ENCODE measurements around the gene DXO. TPM values are rescaled to one million over a fixed set of nuclear protein-coding genes. Genes with fewer than 3 reads are reported as not detected.
A peak's percentile ranks its signal among the peaks of the same experiment; 100 is the strongest.

Gene DXO
- total RNA-seq, 4 donors from 2014 or later: 12.3 to 17.4 (median 14.6) TPM

GRCh38 chr6:31958412-31958740 lies 13.6 kb downstream of the DXO start:
- Histone ChIP-seq H3K27me3 (no peaks in the 10 kb centered on the region), H3K27ac (peak overlapping the region; percentile 72 to 93 (median 89)), H3K9me3 (no peaks in the 10 kb centered on the region), H3K4me1 (peaks cover 2 to 30% (median 14%) of the 10 kb centered on the region in 3 donors), H3K36me3 (peaks cover 0 to 71% of the 10 kb centered on the region in 2 donors), H3K4me3 (peak overlapping the region; percentile 75 to 93)
- 14 to 21% methylated on average over 5 to 7 of the region's 11 CpGs for WGBS, 2 donors (ENCODE audit: low coverage in 1 of 2)
- TF ChIP-seq CTCF (IDR thresholded peaks at IDR 0.05) (no peak), POLR2AphosphoS5 (IDR thresholded peaks at IDR 0.05) (no peak), POLR2A (IDR thresholded peaks at IDR 0.05) (no peak), EP300 (IDR thresholded peaks at IDR 0.05) (no peak)
- ATAC-seq: no peak

GRCh38 chr6:31956796-31957195 lies 15.1 kb downstream of the DXO start:
- 92% methylated on average over 2 of the region's 3 CpGs; no CpG with 5 or more reads in 1 of the 2 donors for WGBS, 2 donors (ENCODE audit: low coverage in 1 of 2)
- H3K27me3 ChIP-seq: no peaks in the 10 kb centered on the region
- TF ChIP-seq CTCF (IDR thresholded peaks at IDR 0.05): no peak
- no peak for TF ChIP-seq POLR2AphosphoS5 (IDR thresholded peaks at IDR 0.05)
- TF ChIP-seq POLR2A (IDR thresholded peaks at IDR 0.05): no peak
- TF ChIP-seq EP300 (IDR thresholded peaks at IDR 0.05): no peak
- peaks cover 0 to 71% of the 10 kb centered on the region in 2 donors for H3K36me3 ChIP-seq
- H3K9me3 ChIP-seq: no peaks in the 10 kb centered on the region
- ATAC-seq: no peak
- no peak overlapping the region for H3K4me3 ChIP-seq
- no peak overlapping the region for H3K27ac ChIP-seq
- H3K4me1 ChIP-seq: peaks cover 2 to 40% (median 14%) of the 10 kb centered on the region in 3 donors

- H3K4me3 ChIP-seq: no peak overlapping the region
- no peaks in the 10 kb centered on the region for H3K9me3 ChIP-seq
- no peak for ATAC-seq
- H3K36me3 ChIP-seq: peaks cover 0 to 67% of the 10 kb centered on the region in 2 donors
- no peak for TF ChIP-seq POLR2AphosphoS5 (IDR thresholded peaks at IDR 0.05)
- no peak for TF ChIP-seq POLR2A (IDR thresholded peaks at IDR 0.05)
- TF ChIP-seq CTCF (IDR thresholded peaks at IDR 0.05): no peak
- no peak for TF ChIP-seq EP300 (IDR thresholded peaks at IDR 0.05)
- WGBS, 2 donors (ENCODE audit: low coverage in 1 of 2): 94 to 96% methylated on average over 11 to 17 of the region's 28 CpGs
- peaks cover 2 to 30% (median 11%) of the 10 kb centered on the region in 3 donors for H3K4me1 ChIP-seq
- H3K27ac ChIP-seq: no peak overlapping the region
- no peaks in the 10 kb centered on the region for H3K27me3 ChIP-seq
Observed at GRCh38 chr6:31954511-31954910, 17.4 kb downstream of the DXO start.

- Histone ChIP-seq H3K27ac (peak overlapping the region in 3 of 4 donors; percentile 32 to 55 (median 43)), H3K4me3 (no peak overlapping the region), H3K36me3 (peaks cover 0 to 67% of the 10 kb centered on the region in 2 donors), H3K4me1 (peaks cover 0 to 18% (median 3%) of the 10 kb centered on the region in 3 donors), H3K9me3 (no peaks in the 10 kb centered on the region), H3K27me3 (no peaks in the 10 kb centered on the region)
- no peak for ATAC-seq
- WGBS, 2 donors (ENCODE audit: low coverage in 1 of 2): 64 to 66% methylated on average over 4 to 5 of the region's 5 CpGs
- TF ChIP-seq CTCF (IDR thresholded peaks at IDR 0.05): no peak
- TF ChIP-seq POLR2A (IDR thresholded peaks at IDR 0.05): no peak
- TF ChIP-seq POLR2AphosphoS5 (IDR thresholded peaks at IDR 0.05): no peak
- no peak for TF ChIP-seq EP300 (IDR thresholded peaks at IDR 0.05)
Observed at GRCh38 chr6:31952890-31953289, 19.0 kb downstream of the DXO start.

- Histone ChIP-seq H3K4me1 (peaks cover 0 to 12% (median 0%) of the 10 kb centered on the region in 3 donors), H3K27me3 (no peaks in the 10 kb centered on the region), H3K9me3 (no peaks in the 10 kb centered on the region), H3K27ac (peak overlapping the region in 3 of 4 donors; percentile 39 to 55 (median 43)), H3K4me3 (no peak overlapping the region), H3K36me3 (peaks cover 0 to 67% of the 10 kb centered on the region in 2 donors)
- 21 to 50% methylated on average over 2 to 4 of the region's 5 CpGs for WGBS, 2 donors (ENCODE audit: low coverage in 1 of 2)
- no peak for TF ChIP-seq EP300 (IDR thresholded peaks at IDR 0.05)
- peak in 3 of 4 experiments; percentile 66 to 75 (median 71) for TF ChIP-seq CTCF (IDR thresholded peaks at IDR 0.05)
- no peak for TF ChIP-seq POLR2AphosphoS5 (IDR thresholded peaks at IDR 0.05)
- no peak for TF ChIP-seq POLR2A (IDR thresholded peaks at IDR 0.05)
- peak; percentile 68 for ATAC-seq
Observed at GRCh38 chr6:31952140-31952805, 19.7 kb downstream of the DXO start.
